WERI-Rb-1 (cell line): ENCODE results near the gene ACTL6B.

Experiments
- DNase-seq: peaks from one replicate; pipeline ENCODE4 v3.0.0-alpha.2; 2020
- H3K27ac ChIP-seq: fragments of 250-450 bp; sonication (Bioruptor Pico); 2 replicates; pipeline ENCODE4 v1.5.1; 2020; ENCODE audit warnings: mild to moderate bottlenecking, moderate library complexity
- H3K27me3 ChIP-seq: fragments of 250-450 bp; sonication (Bioruptor Pico); 2 replicates; pipeline ENCODE4 v1.5.1; 2021; ENCODE audit warnings: mild to moderate bottlenecking, low read depth, moderate library complexity; ENCODE audit not compliant: insufficient read depth, severe bottlenecking
- H3K36me3 ChIP-seq: fragments of 250-450 bp; sonication (Bioruptor Pico); 2 replicates; pipeline ENCODE4 v1.5.1; 2020; ENCODE audit warnings: mild to moderate bottlenecking, moderate library complexity
- H3K4me3 ChIP-seq: 2 replicates; pipeline ENCODE4 v1.5.1; 2011; ENCODE audit warnings: low read depth, mild to moderate bottlenecking, control low read depth, low read length
- H3K9me3 ChIP-seq: fragments of 250-450 bp; sonication (Bioruptor Pico); 2 replicates; pipeline ENCODE4 v1.5.1; 2021; ENCODE audit warnings: mild to moderate bottlenecking, moderate library complexity; ENCODE audit not compliant: severe bottlenecking
- TF ChIP-seq, protein P1 (sequence below): IDR thresholded peaks from 2 replicates; pipeline ENCODE4 v1.5.1; 2011; ENCODE audit warnings: low read depth, mild to moderate bottlenecking, control low read depth, inconsistent platforms, low read length

Gene ACTL6B

DNA sequence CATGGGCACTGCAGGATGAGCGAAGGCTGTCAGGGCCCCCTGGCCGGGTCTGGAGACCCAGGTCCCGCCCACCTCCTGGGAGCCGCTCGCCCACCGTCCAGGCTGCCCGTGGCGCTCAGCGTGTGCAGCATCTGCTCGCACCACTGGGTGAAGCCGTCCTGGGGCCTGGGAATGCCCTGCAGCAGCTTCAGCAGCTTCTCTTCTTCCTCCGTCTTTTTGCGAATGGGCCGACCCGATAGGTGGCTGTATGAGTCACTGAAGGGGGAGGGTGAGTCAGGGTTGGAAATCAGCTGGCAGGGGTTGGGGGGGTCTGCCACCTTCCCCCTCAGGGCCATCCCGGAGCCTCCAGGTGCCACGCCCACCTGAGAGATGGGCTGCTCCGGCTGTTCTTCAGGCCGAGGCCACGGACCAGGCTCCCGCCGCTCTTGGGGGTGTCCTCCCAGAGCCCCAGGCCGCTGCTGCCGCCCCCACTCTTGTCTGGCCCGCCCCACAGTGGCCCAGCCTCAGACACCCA is 26.0 kb upstream of the ACTL6B start:
- TF ChIP-seq, protein P1, sequence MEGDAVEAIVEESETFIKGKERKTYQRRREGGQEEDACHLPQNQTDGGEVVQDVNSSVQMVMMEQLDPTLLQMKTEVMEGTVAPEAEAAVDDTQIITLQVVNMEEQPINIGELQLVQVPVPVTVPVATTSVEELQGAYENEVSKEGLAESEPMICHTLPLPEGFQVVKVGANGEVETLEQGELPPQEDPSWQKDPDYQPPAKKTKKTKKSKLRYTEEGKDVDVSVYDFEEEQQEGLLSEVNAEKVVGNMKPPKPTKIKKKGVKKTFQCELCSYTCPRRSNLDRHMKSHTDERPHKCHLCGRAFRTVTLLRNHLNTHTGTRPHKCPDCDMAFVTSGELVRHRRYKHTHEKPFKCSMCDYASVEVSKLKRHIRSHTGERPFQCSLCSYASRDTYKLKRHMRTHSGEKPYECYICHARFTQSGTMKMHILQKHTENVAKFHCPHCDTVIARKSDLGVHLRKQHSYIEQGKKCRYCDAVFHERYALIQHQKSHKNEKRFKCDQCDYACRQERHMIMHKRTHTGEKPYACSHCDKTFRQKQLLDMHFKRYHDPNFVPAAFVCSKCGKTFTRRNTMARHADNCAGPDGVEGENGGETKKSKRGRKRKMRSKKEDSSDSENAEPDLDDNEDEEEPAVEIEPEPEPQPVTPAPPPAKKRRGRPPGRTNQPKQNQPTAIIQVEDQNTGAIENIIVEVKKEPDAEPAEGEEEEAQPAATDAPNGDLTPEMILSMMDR, result no peak
- Histone ChIP-seq H3K9me3 (no peaks in the 10 kb centered on the region), H3K27ac (no peak overlapping the region), H3K4me3 (no peak overlapping the region), H3K27me3 (no peaks in the 10 kb centered on the region), H3K36me3 (peaks cover 89% of the 10 kb centered on the region)
- DNase-seq, result no peak

DNA sequence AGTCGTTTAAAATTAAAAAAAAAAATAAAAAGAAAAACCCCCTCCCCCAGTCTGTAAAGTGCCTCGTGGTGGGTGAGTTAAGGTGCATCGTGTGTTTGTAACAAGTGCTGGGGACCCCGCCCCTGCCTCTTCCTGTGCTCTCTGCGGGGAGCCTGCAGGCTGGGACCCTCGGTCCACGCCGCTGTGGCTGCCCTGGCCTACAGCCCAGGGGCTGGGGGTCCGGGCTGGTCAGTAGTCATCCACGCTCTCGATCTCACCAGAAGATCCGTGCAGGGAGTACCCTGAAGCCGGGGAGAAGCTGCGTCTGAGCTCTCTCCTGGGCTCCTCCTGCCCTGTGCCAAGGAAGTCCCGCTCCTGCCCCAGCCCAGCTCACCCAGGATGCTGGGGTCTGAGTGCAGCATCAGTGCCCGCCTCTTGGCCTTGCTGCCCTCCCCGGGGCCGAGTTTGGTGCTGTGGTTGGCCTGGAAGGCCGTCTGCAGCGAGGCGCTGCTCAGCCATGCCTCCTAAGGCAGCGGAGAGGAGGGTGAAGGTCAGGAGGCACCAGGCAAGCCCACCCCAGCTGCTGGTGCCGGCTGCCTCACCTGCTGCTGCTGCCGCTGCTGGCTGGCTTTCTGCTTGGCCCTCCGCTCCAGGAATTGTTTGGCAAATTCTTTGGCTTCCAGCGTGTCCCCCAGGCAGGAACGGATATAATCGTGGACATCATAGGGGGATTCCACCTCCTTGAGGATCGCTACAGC is 25.4 kb upstream of the ACTL6B start:
- TF ChIP-seq, protein P1, result no peak
- Histone ChIP-seq H3K27ac (no peak overlapping the region), H3K4me3 (no peak overlapping the region), H3K9me3 (no peaks in the 10 kb centered on the region), H3K36me3 (peaks cover 89% of the 10 kb centered on the region), H3K27me3 (no peaks in the 10 kb centered on the region)
- no peak for DNase-seq

DNA sequence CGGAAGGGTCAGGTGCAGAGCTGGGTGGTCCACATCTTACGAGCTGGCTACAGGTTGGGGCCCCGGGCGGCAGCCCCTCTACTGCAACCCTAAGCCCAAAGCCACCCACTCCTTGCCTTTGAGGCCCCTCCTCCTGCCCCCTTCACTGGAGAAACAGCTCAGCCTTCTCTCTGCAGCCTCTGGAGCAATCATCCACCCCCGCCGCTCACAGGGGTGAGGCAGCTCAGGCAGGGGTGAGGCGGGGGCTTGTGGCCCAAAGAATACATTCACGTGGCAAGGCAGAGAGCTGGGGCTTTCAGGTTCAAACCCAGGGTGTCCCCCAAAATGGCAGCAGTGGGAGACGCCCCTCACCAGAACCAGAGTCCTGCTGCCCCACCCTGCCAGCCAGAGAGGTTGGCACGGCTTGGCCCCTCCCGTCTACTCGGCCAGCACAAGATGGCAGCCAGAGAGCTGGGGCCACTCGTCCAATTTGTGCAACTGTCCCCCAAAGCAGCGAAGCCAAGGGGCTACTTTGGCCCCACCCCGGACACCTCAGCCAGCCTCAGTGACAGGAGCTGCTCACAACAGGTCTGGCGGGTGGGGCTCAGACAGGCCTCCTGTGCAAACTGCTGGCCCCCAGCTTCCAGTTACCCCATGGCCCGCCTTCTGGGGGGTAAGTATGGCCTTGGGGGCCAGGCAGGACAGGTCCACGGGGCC is 24.5 kb upstream of the ACTL6B start:
- DNase-seq, result no peak
- no peaks in the 10 kb centered on the region for H3K9me3 ChIP-seq
- TF ChIP-seq, protein P1, result no peak
- H3K27me3 ChIP-seq, result no peaks in the 10 kb centered on the region
- H3K4me3 ChIP-seq, result no peak overlapping the region
- peaks cover 85% of the 10 kb centered on the region for H3K36me3 ChIP-seq
- H3K27ac ChIP-seq, result no peak overlapping the region

DNA sequence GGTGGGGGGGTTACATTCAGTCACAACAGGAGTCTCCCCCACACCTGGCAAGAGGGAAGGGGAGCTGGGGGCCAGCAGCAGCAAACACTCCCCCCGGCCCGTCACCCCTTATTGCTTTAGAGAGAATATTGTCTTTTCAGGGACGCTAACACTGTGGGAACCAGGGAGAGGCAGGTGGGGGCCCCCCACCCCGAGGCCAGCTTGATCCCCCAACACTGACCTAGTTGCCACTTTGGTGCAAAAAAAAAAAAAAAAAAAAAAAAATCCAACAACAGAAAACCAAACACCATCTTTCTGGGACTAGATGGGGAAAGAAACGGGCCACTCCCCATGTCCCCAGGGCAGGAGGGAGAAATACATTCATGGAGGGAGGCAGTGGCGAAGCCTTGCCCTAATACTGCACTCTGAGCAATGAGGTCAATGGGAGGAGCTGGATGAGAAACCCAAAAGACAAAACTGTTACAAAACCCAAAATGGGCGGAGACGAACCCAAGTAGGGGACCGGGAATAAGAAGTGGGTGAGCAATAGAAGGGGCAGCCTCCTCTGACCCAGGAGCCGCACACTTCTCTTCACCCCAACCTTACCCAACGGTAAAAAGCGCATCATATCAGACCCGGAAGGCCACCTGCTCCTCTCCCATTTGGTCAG is 23.8 kb upstream of the ACTL6B start:
- H3K9me3 ChIP-seq, result no peaks in the 10 kb centered on the region
- no peak overlapping the region for H3K4me3 ChIP-seq
- peaks cover 79% of the 10 kb centered on the region for H3K36me3 ChIP-seq
- no peak overlapping the region for H3K27ac ChIP-seq
- TF ChIP-seq, protein P1, result no peak
- no peak for DNase-seq
- no peaks in the 10 kb centered on the region for H3K27me3 ChIP-seq

DNA sequence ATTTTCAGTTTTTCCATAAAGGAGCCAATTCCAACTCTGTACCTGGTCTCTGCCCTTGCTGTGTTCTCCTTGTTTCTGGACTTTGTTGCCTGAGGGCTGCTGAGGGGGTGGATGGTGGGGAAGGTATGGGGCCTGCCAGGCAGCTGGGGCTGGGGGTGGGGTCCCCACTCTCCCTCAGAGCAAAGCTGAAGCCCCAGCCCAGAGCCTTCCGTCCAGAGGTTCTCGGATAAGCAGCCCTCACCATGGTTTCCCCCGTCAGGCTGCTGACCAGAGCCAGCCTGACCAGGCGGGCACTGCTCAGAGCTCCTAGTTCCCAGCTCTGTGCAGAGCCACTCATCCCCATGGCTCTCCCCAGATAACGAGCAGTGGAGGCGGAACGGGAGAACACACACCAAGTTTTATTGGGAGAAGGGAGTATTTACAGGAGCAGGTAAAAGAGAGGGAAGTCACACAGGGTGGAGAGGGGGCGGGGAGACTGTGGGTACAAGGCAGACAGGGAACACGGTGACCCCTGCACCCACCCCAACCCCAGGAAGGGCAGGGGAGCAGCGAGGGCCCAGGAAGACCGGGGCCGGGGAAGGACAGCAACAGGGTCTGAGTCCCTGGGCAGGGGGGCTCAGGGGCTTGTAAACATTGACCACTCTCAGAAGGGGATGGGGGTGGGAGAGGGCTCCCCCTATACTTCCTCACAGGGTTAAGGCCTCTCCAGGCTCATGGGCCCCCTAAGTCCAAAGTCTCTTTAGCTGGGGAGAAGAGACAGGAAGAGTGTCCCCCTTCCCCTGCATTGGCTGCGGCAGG is 23.1 kb upstream of the ACTL6B start:
- TF ChIP-seq, protein P1, result no peak
- no peak overlapping the region; the same call in 1 of the 2 replicates for H3K27ac ChIP-seq
- H3K27me3 ChIP-seq, result no peaks in the 10 kb centered on the region
- peaks cover 71% of the 10 kb centered on the region for H3K36me3 ChIP-seq
- no peak for DNase-seq
- no peaks in the 10 kb centered on the region for H3K9me3 ChIP-seq
- H3K4me3 ChIP-seq, result no peak overlapping the region
